Cardiac fibroblast (primary cell): Measurements from ENCODE around the gene TTBK2.
A peak's percentile ranks its signal among the peaks of the same experiment; 100 is the strongest.

Experiments used
- DNase-seq, 2 donors: peaks; one replicate each; pipeline versions ENCODE4 v3.0.0 to v3.0.0-alpha.2; 2010; ENCODE audit warnings: low read depth in 2 of 2
- H3K4me3 ChIP-seq, 2 donors: replicated peaks in 1 of 2; 1 replicate in 1 of 2; 2 replicates in 1 of 2; pipeline ENCODE4 v1.5.1; 2011; ENCODE audit warnings: low read depth in 2 of 2, low read length in 2 of 2, mild to moderate bottlenecking in 2 of 2, moderate library complexity in 1 of 2
- CTCF ChIP-seq: IDR thresholded peaks from one replicate; pipeline ENCODE4 v1.5.1; 2011; ENCODE audit warnings: low read depth, mild to moderate bottlenecking, low read length, inconsistent platforms

TTBK2 gene

GRCh38 chr15:42879443-42879842 is 41.1 kb downstream of the TTBK2 start:
- H3K4me3 ChIP-seq, result no peak overlapping the region
- no peak for DNase-seq
- no peak for TF ChIP-seq CTCF

GRCh38 chr15:42876224-42876623 is 44.4 kb downstream of the TTBK2 start:
- DNase-seq, result no peak
- no peak for TF ChIP-seq CTCF
- H3K4me3 ChIP-seq, result no peak overlapping the region

GRCh38 chr15:42868683-42869082 is 51.9 kb downstream of the TTBK2 start:
- TF ChIP-seq CTCF, result no peak
- no peak overlapping the region for H3K4me3 ChIP-seq
- no peak for DNase-seq

- no peak for TF ChIP-seq CTCF
- no peak overlapping the region for H3K4me3 ChIP-seq
- peak in 1 of 2 donors; percentile 13 for DNase-seq
These were observed 56.9 kb downstream of the TTBK2 start for GRCh38 chr15:42863572-42864239.

GRCh38 chr15:42858999-42859789 is 61.4 kb downstream of the TTBK2 start:
- no peak for TF ChIP-seq CTCF
- no peak overlapping the region for H3K4me3 ChIP-seq
- peak in 1 of 2 donors; percentile 2 for DNase-seq

- H3K4me3 ChIP-seq, result no peak overlapping the region
- DNase-seq, result no peak
- no peak for TF ChIP-seq CTCF
These were observed 62.0 kb downstream of the TTBK2 start for GRCh38 chr15:42858540-42858939.
